ENCODE data around the gene CHIT1. TPM values are rescaled to one million over a fixed set of nuclear protein-coding genes. Genes with fewer than 3 reads are reported as not detected.
"Not testable (repeated sequence)": the region's sequence is repeated elsewhere in the genome, so short reads cannot be mapped to it uniquely, and the experiment has no call there.

Gene CHIT1
- total RNA-seq, 1 donor from 2014 or later = not detected

GRCh38 chr1:203267912-203268311, 38.4 kb upstream of the CHIT1 start:
- DNase-seq (ENCODE audit: extremely low spot score, unreplicated experiment) = peak; percentile 40
- Mint-ChIP-seq H3K9me3 (no peaks in the 10 kb centered on the region), H3K27ac (peak overlapping the region; percentile 29), H3K4me1 (ENCODE audit: unreplicated experiment) (peaks cover 10% of the 10 kb centered on the region), H3K27me3 (peaks cover 2% of the 10 kb centered on the region), H3K4me3 (peak overlapping the region; percentile 90), H3K36me3 (no peaks in the 10 kb centered on the region)
- TF ChIP-seq CTCF (conservative IDR thresholded peaks at IDR 0.05) = no peak

- peak overlapping the region; percentile 90 for H3K4me3 Mint-ChIP-seq
- H3K27me3 Mint-ChIP-seq = peaks cover 4% of the 10 kb centered on the region
- H3K27ac Mint-ChIP-seq = peak overlapping the region; percentile 29
- peak; percentile 80 for DNase-seq (ENCODE audit: extremely low spot score, unreplicated experiment)
- H3K4me1 Mint-ChIP-seq (ENCODE audit: unreplicated experiment) = peaks cover 10% of the 10 kb centered on the region
- no peaks in the 10 kb centered on the region for H3K9me3 Mint-ChIP-seq
- peak; percentile 97 for TF ChIP-seq CTCF (conservative IDR thresholded peaks at IDR 0.05)
- no peaks in the 10 kb centered on the region for H3K36me3 Mint-ChIP-seq
Measured at GRCh38 chr1:203267347-203267846, 37.9 kb upstream of the CHIT1 start.

GRCh38 chr1:203266140-203266539, 36.7 kb upstream of the CHIT1 start:
- not testable (repeated sequence) for H3K4me1 Mint-ChIP-seq (ENCODE audit: unreplicated experiment); H3K36me3 Mint-ChIP-seq; DNase-seq (ENCODE audit: extremely low spot score, unreplicated experiment); H3K4me3 Mint-ChIP-seq; H3K9me3 Mint-ChIP-seq; H3K27ac Mint-ChIP-seq
- H3K27me3 Mint-ChIP-seq = peaks cover 15% of the 10 kb centered on the region

GRCh38 chr1:203265541-203265940, 36.1 kb upstream of the CHIT1 start:
- TF ChIP-seq CTCF (conservative IDR thresholded peaks at IDR 0.05) = no peak
- H3K4me1 Mint-ChIP-seq (ENCODE audit: unreplicated experiment) = peaks cover 10% of the 10 kb centered on the region
- H3K27ac Mint-ChIP-seq = no peak overlapping the region
- H3K27me3 Mint-ChIP-seq = peaks cover 20% of the 10 kb centered on the region
- no peaks in the 10 kb centered on the region for H3K9me3 Mint-ChIP-seq
- no peak overlapping the region for H3K4me3 Mint-ChIP-seq
- DNase-seq (ENCODE audit: extremely low spot score, unreplicated experiment) = no peak
- no peaks in the 10 kb centered on the region for H3K36me3 Mint-ChIP-seq

- H3K9me3 Mint-ChIP-seq = no peaks in the 10 kb centered on the region
- H3K36me3 Mint-ChIP-seq = no peaks in the 10 kb centered on the region
- no peak for DNase-seq (ENCODE audit: extremely low spot score, unreplicated experiment)
- H3K27me3 Mint-ChIP-seq = peaks cover 35% of the 10 kb centered on the region
- peaks cover 10% of the 10 kb centered on the region for H3K4me1 Mint-ChIP-seq (ENCODE audit: unreplicated experiment)
- TF ChIP-seq CTCF (conservative IDR thresholded peaks at IDR 0.05) = no peak
- H3K27ac Mint-ChIP-seq = no peak overlapping the region
- no peak overlapping the region for H3K4me3 Mint-ChIP-seq
Measured at GRCh38 chr1:203264052-203264501, 34.6 kb upstream of the CHIT1 start.

- no peaks in the 10 kb centered on the region for H3K9me3 Mint-ChIP-seq
- H3K27ac Mint-ChIP-seq = no peak overlapping the region
- TF ChIP-seq CTCF (conservative IDR thresholded peaks at IDR 0.05) = no peak
- no peak for DNase-seq (ENCODE audit: extremely low spot score, unreplicated experiment)
- H3K36me3 Mint-ChIP-seq = no peaks in the 10 kb centered on the region
- H3K4me1 Mint-ChIP-seq (ENCODE audit: unreplicated experiment) = peaks cover 10% of the 10 kb centered on the region
- peaks cover 36% of the 10 kb centered on the region for H3K27me3 Mint-ChIP-seq
- no peak overlapping the region for H3K4me3 Mint-ChIP-seq
Measured at GRCh38 chr1:203263496-203263895, 34.0 kb upstream of the CHIT1 start.

GRCh38 chr1:203256636-203257035, 27.2 kb upstream of the CHIT1 start:
- peaks cover 49% of the 10 kb centered on the region for H3K27me3 Mint-ChIP-seq
- H3K4me1 Mint-ChIP-seq (ENCODE audit: unreplicated experiment); H3K9me3 Mint-ChIP-seq; H3K4me3 Mint-ChIP-seq; H3K27ac Mint-ChIP-seq; H3K36me3 Mint-ChIP-seq; DNase-seq (ENCODE audit: extremely low spot score, unreplicated experiment): not testable (repeated sequence)

GRCh38 chr1:203254782-203255181, 25.3 kb upstream of the CHIT1 start:
- not testable (repeated sequence) for H3K36me3 Mint-ChIP-seq, H3K27ac Mint-ChIP-seq
- peaks cover 40% of the 10 kb centered on the region for H3K27me3 Mint-ChIP-seq

More at GRCh38 chr1:203254782-203255181, 25.3 kb upstream of the CHIT1 start:
- H3K9me3 Mint-ChIP-seq; H3K4me3 Mint-ChIP-seq; DNase-seq (ENCODE audit: extremely low spot score, unreplicated experiment); H3K4me1 Mint-ChIP-seq (ENCODE audit: unreplicated experiment): not testable (repeated sequence)
